ENCODE data around the gene RCAN3.

Gene RCAN3

GRCh38 chr1:24474193-24474592 is 28.4 kb upstream of the RCAN3 start:
- DNase-seq (ENCODE audit: low read depth): no peak
- no peak overlapping the region for H3K4me3 ChIP-seq (replicated peaks; ENCODE audit: low read depth, low read length)
- TF ChIP-seq, protein P1, sequence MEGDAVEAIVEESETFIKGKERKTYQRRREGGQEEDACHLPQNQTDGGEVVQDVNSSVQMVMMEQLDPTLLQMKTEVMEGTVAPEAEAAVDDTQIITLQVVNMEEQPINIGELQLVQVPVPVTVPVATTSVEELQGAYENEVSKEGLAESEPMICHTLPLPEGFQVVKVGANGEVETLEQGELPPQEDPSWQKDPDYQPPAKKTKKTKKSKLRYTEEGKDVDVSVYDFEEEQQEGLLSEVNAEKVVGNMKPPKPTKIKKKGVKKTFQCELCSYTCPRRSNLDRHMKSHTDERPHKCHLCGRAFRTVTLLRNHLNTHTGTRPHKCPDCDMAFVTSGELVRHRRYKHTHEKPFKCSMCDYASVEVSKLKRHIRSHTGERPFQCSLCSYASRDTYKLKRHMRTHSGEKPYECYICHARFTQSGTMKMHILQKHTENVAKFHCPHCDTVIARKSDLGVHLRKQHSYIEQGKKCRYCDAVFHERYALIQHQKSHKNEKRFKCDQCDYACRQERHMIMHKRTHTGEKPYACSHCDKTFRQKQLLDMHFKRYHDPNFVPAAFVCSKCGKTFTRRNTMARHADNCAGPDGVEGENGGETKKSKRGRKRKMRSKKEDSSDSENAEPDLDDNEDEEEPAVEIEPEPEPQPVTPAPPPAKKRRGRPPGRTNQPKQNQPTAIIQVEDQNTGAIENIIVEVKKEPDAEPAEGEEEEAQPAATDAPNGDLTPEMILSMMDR (IDR thresholded peaks at IDR 0.05; ENCODE audit: low read length, missing control alignments): no peak

GRCh38 chr1:24475700-24476099 is 26.9 kb upstream of the RCAN3 start:
- no peak overlapping the region for H3K4me3 ChIP-seq (replicated peaks; ENCODE audit: low read depth, low read length)
- TF ChIP-seq, protein P1 (IDR thresholded peaks at IDR 0.05; ENCODE audit: low read length, missing control alignments): no peak
- no peak for DNase-seq (ENCODE audit: low read depth)

DNA sequence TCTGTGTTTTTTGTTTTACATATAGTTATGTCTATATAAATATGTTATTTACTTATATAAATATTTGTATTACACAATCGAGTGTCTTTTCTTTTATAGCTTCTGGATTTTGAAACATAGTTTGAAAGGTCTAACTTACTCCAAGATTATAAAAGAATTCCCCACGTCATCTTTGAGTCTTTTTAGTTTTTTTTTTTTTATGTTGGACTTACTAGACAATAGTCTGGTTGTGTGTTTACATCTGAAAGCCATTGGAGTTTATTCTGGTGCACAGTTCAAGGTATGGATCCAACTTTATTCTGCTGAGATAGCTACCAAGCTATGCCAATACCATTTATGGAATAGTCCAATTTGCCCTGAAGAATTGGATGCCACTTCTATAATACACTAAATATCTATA is 26.1 kb upstream of the RCAN3 start:
- TF ChIP-seq, protein P1 (IDR thresholded peaks at IDR 0.05; ENCODE audit: low read length, missing control alignments): no peak
- no peak for DNase-seq (ENCODE audit: low read depth)
- no peak overlapping the region for H3K4me3 ChIP-seq (replicated peaks; ENCODE audit: low read depth, low read length)

GRCh38 chr1:24477309-24477708 is 25.3 kb upstream of the RCAN3 start:
- no peak for DNase-seq (ENCODE audit: low read depth)
- no peak overlapping the region for H3K4me3 ChIP-seq (replicated peaks; ENCODE audit: low read depth, low read length)
- TF ChIP-seq, protein P1 (IDR thresholded peaks at IDR 0.05; ENCODE audit: low read length, missing control alignments): no peak

GRCh38 chr1:24481101-24481500 is 21.5 kb upstream of the RCAN3 start:
- DNase-seq (ENCODE audit: low read depth): no peak
- TF ChIP-seq, protein P1 (IDR thresholded peaks at IDR 0.05; ENCODE audit: low read length, missing control alignments): no peak
- no peak overlapping the region for H3K4me3 ChIP-seq (replicated peaks; ENCODE audit: low read depth, low read length)

GRCh38 chr1:24481843-24482610 is 20.6 kb upstream of the RCAN3 start:
- no peak for DNase-seq (ENCODE audit: low read depth)
- no peak overlapping the region for H3K4me3 ChIP-seq (replicated peaks; ENCODE audit: low read depth, low read length)
- TF ChIP-seq, protein P1 (IDR thresholded peaks at IDR 0.05; ENCODE audit: low read length, missing control alignments): no peak

DNA sequence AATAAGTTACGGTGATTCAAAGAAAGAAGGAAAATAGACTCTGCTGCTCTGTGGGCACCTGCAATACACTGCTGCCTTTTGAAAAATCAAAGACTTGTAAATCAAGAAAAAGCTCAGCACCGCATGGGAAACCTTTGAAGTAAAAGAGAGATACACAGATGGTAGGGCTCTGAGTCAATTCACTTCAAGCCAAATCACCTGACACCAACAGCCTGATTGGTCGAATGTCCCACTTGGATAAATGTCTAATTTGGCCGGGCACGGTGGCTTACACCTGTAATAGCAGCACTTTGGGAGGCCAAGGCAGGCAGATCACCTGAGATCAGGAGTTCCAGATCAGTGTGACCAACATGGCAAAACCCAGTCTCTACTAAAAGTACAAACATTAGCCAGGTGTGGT is 19.2 kb upstream of the RCAN3 start:
- no peak overlapping the region for H3K4me3 ChIP-seq (replicated peaks; ENCODE audit: low read depth, low read length)
- TF ChIP-seq, protein P1 (IDR thresholded peaks at IDR 0.05; ENCODE audit: low read length, missing control alignments): no peak
- DNase-seq (ENCODE audit: low read depth): no peak

Measured in fibroblast of pulmonary artery (primary cell).